Measurements from ENCODE around the gene PDE10A. TPM values are rescaled to one million over a fixed set of nuclear protein-coding genes. Genes with fewer than 3 reads are reported as not detected.

Gene PDE10A
- total RNA-seq, 1 donor from 2014 or later, result 5.4 TPM

DNA sequence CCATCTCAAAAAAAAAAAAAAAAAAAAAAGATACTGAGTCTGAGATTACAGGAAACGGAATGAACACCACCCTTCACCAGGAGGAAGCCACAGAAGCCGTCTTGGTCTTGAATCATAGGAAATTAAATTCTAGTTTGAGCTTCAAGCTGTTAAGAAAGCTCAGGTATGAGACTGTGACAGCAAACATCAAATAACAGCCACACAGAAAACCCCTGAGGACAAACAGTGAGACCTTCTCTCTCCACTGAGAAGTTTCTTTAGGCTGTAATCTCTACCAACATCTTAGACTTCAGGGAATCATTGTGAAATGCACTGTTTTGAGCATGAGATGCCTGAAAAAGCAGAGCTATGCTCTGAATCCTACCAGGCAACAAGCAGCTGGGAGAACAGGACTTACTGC is 30.8 kb downstream of the PDE10A start:
- Mint-ChIP-seq H3K27me3 (ENCODE audit: low read depth, unreplicated experiment) (no peaks in the 10 kb centered on the region), H3K4me3 (ENCODE audit: unreplicated experiment) (no peak overlapping the region), H3K4me1 (ENCODE audit: low read depth, unreplicated experiment) (peaks cover 34% of the 10 kb centered on the region), H3K9me3 (ENCODE audit: unreplicated experiment) (no peaks in the 10 kb centered on the region), H3K36me3 (ENCODE audit: low read depth, unreplicated experiment) (no peaks in the 10 kb centered on the region), H3K27ac (ENCODE audit: unreplicated experiment) (no peak overlapping the region)
- no peak overlapping the region for H3K9ac ChIP-seq (ENCODE audit: low read length)
- H2AFZ ChIP-seq (ENCODE audit: low read depth, low read length), result no peak overlapping the region
- DNase-seq (ENCODE audit: low read depth) (no peak), FAIRE-seq (no peak)
- no peak overlapping the region for H3K4me2 ChIP-seq (ENCODE audit: low read length)
- TF ChIP-seq, protein P1, sequence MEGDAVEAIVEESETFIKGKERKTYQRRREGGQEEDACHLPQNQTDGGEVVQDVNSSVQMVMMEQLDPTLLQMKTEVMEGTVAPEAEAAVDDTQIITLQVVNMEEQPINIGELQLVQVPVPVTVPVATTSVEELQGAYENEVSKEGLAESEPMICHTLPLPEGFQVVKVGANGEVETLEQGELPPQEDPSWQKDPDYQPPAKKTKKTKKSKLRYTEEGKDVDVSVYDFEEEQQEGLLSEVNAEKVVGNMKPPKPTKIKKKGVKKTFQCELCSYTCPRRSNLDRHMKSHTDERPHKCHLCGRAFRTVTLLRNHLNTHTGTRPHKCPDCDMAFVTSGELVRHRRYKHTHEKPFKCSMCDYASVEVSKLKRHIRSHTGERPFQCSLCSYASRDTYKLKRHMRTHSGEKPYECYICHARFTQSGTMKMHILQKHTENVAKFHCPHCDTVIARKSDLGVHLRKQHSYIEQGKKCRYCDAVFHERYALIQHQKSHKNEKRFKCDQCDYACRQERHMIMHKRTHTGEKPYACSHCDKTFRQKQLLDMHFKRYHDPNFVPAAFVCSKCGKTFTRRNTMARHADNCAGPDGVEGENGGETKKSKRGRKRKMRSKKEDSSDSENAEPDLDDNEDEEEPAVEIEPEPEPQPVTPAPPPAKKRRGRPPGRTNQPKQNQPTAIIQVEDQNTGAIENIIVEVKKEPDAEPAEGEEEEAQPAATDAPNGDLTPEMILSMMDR (IDR thresholded peaks at IDR 0.05; ENCODE audit: insufficient read depth, low read depth, low read length), result no peak
- H3K9me3 ChIP-seq (ENCODE audit: insufficient read depth, low read depth, low read length), result no peaks in the 10 kb centered on the region
- no peaks in the 10 kb centered on the region for H3K36me3 ChIP-seq (ENCODE audit: insufficient read depth, low read length)
- H3K79me2 ChIP-seq (ENCODE audit: insufficient read depth, low read length), result no peaks in the 10 kb centered on the region
- H3K27me3 ChIP-seq (ENCODE audit: insufficient read depth, low read length), result no peaks in the 10 kb centered on the region
- no peak overlapping the region for H3K4me3 ChIP-seq (ENCODE audit: insufficient read depth, low read depth, low read length)
- H3K27ac ChIP-seq (ENCODE audit: low read depth, low read length), result no peak overlapping the region
- peaks cover 11% of the 10 kb centered on the region for H3K4me1 ChIP-seq (ENCODE audit: insufficient read depth, low read length)
- no peaks in the 10 kb centered on the region for H4K20me1 ChIP-seq (ENCODE audit: insufficient read depth, low read length)

DNA sequence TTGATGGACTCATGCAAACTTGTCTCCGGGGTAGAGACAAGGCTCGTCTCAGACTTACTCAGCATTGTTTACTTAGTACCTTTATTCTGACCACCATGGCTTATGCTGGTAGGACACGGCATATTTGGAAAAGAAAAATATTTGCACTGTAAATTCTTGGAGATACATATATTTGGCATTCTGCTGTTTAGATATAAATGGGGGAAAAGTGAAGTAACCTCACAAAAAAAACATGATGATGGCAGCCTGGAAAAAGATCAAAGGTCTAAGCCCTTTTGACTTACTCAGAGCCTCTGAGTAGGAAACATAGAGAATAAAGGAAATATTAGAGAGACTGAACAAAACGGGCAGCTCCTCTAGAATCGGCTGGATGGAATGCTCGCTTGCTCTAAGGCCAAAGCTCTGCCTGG is 32.5 kb downstream of the PDE10A start:
- FAIRE-seq, result no peak
- Histone ChIP-seq H3K27ac (ENCODE audit: low read depth, low read length) (no peak overlapping the region), H3K79me2 (ENCODE audit: insufficient read depth, low read length) (no peaks in the 10 kb centered on the region), H3K9me3 (ENCODE audit: insufficient read depth, low read depth, low read length) (no peaks in the 10 kb centered on the region), H2AFZ (ENCODE audit: low read depth, low read length) (no peak overlapping the region), H3K4me3 (ENCODE audit: insufficient read depth, low read depth, low read length) (no peak overlapping the region), H3K9ac (ENCODE audit: low read length) (no peak overlapping the region), H3K4me1 (ENCODE audit: insufficient read depth, low read length) (no peaks in the 10 kb centered on the region), H4K20me1 (ENCODE audit: insufficient read depth, low read length) (no peaks in the 10 kb centered on the region), H3K4me2 (ENCODE audit: low read length) (peak overlapping the region; percentile 25), H3K27me3 (ENCODE audit: insufficient read depth, low read length) (no peaks in the 10 kb centered on the region), H3K36me3 (ENCODE audit: insufficient read depth, low read length) (no peaks in the 10 kb centered on the region)
- H3K36me3 Mint-ChIP-seq (ENCODE audit: low read depth, unreplicated experiment), result no peaks in the 10 kb centered on the region
- no peak overlapping the region for H3K27ac Mint-ChIP-seq (ENCODE audit: unreplicated experiment)
- H3K4me1 Mint-ChIP-seq (ENCODE audit: low read depth, unreplicated experiment), result peaks cover 21% of the 10 kb centered on the region
- H3K4me3 Mint-ChIP-seq (ENCODE audit: unreplicated experiment), result no peak overlapping the region
- H3K27me3 Mint-ChIP-seq (ENCODE audit: low read depth, unreplicated experiment), result no peaks in the 10 kb centered on the region
- DNase-seq (ENCODE audit: low read depth), result no peak
- no peak for TF ChIP-seq EZH2 (IDR thresholded peaks at IDR 0.05; ENCODE audit: insufficient read depth, low read length)
- TF ChIP-seq, protein P1 (IDR thresholded peaks at IDR 0.05; ENCODE audit: insufficient read depth, low read depth, low read length), result no peak
- no peaks in the 10 kb centered on the region for H3K9me3 Mint-ChIP-seq (ENCODE audit: unreplicated experiment)

DNA sequence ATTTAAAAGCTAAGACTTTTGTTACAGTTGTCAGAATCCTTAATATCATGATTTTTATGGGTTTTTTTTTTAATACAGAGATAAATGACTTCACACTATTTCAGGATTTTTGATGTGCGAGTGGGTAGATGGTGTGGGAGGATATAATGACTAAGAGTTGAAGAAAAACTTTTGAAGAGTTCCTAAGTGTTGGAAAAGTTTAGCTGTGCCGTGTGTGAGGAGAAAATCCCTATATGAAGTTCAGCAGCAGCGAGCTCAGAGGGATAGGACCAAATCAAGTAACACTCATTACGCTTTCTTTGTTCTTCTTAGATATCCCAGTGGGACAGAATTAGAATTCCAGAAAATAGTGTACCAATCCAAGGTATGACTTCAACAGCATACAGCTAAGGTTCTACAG is 34.1 kb downstream of the PDE10A start:
- Mint-ChIP-seq H3K4me1 (ENCODE audit: low read depth, unreplicated experiment) (peaks cover 15% of the 10 kb centered on the region), H3K4me3 (ENCODE audit: unreplicated experiment) (no peak overlapping the region), H3K27ac (ENCODE audit: unreplicated experiment) (no peak overlapping the region), H3K27me3 (ENCODE audit: low read depth, unreplicated experiment) (no peaks in the 10 kb centered on the region), H3K9me3 (ENCODE audit: unreplicated experiment) (peaks cover 3% of the 10 kb centered on the region), H3K36me3 (ENCODE audit: low read depth, unreplicated experiment) (peaks cover 3% of the 10 kb centered on the region)
- H3K79me2 ChIP-seq (ENCODE audit: insufficient read depth, low read length), result no peaks in the 10 kb centered on the region
- FAIRE-seq, result no peak
- no peak overlapping the region for H3K27ac ChIP-seq (ENCODE audit: low read depth, low read length)
- H4K20me1 ChIP-seq (ENCODE audit: insufficient read depth, low read length), result no peaks in the 10 kb centered on the region
- TF ChIP-seq, protein P1 (IDR thresholded peaks at IDR 0.05; ENCODE audit: insufficient read depth, low read depth, low read length), result no peak
- no peak for TF ChIP-seq EZH2 (IDR thresholded peaks at IDR 0.05; ENCODE audit: insufficient read depth, low read length)
- no peak overlapping the region for H3K4me3 ChIP-seq (ENCODE audit: insufficient read depth, low read depth, low read length)
- no peaks in the 10 kb centered on the region for H3K27me3 ChIP-seq (ENCODE audit: insufficient read depth, low read length)
- H3K36me3 ChIP-seq (ENCODE audit: insufficient read depth, low read length), result no peaks in the 10 kb centered on the region
- no peaks in the 10 kb centered on the region for H3K4me1 ChIP-seq (ENCODE audit: insufficient read depth, low read length)
- no peak overlapping the region for H3K9ac ChIP-seq (ENCODE audit: low read length)
- no peaks in the 10 kb centered on the region for H3K9me3 ChIP-seq (ENCODE audit: insufficient read depth, low read depth, low read length)
- no peak overlapping the region for H3K4me2 ChIP-seq (ENCODE audit: low read length)
- DNase-seq (ENCODE audit: low read depth), result no peak
- no peak overlapping the region for H2AFZ ChIP-seq (ENCODE audit: low read depth, low read length)
